ENCODE results near the gene NFATC2IP. TPM values are rescaled to one million over a fixed set of nuclear protein-coding genes. Genes with fewer than 3 reads are reported as not detected.

The NFATC2IP gene
- total RNA-seq, 1 donor from 2014 or later, result 32.6 TPM

DNA sequence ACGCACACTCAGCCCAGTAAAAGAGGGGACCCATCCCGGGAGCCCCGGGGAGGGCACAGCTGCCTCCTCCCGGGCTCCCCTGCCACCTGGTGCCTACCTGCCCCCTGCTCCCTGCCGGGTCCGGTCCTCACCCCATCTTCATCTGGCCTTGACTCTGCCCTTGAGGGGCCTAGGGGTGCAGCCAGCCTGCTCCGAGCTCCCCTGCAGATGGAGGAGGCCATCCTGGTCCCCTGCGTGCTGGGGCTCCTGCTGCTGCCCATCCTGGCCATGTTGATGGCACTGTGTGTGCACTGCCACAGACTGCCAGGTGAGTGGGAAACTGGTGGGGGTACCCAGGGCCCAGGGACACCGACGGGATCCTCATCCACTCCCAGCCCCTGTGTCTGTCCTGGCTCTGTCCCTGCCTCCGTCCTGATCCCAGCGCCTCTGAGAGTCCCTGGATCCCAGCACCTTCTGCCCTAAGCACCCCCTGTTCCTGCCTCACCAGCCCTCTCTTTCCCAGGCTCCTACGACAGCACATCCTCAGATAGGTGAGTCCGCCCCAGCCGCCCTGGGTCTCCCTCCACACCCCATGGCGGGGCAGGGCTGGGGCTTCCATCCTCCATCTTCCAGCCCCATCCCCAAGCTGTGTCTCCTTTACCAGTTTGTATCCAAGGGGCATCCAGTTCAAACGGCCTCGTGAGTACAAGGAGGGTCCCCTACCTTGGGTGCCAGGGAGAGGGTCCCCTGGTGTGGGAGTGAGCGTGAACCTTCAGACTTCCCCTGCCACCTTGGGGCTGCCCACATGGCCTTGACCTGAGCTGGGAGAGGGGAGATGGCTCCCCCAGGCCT lies 34.7 kb downstream of the NFATC2IP start:
- no peaks in the 10 kb centered on the region for H3K27me3 ChIP-seq (ENCODE audit: insufficient read depth, low read length)
- H3K27ac ChIP-seq (ENCODE audit: low read depth, low read length), result no peak overlapping the region
- Mint-ChIP-seq H3K27ac (ENCODE audit: unreplicated experiment) (no peak overlapping the region), H3K36me3 (ENCODE audit: low read depth, unreplicated experiment) (peaks cover 31% of the 10 kb centered on the region), H3K4me1 (ENCODE audit: low read depth, unreplicated experiment) (peaks cover 4% of the 10 kb centered on the region), H3K27me3 (ENCODE audit: low read depth, unreplicated experiment) (no peaks in the 10 kb centered on the region), H3K9me3 (ENCODE audit: unreplicated experiment) (peaks cover 2% of the 10 kb centered on the region), H3K4me3 (ENCODE audit: unreplicated experiment) (no peak overlapping the region)
- DNase-seq (ENCODE audit: low read depth), result no peak
- H4K20me1 ChIP-seq (ENCODE audit: insufficient read depth, low read length), result peaks cover 4% of the 10 kb centered on the region
- FAIRE-seq, result no peak
- no peak overlapping the region for H3K4me3 ChIP-seq (ENCODE audit: insufficient read depth, low read depth, low read length)
- no peak overlapping the region for H3K4me2 ChIP-seq (ENCODE audit: low read length)
- no peaks in the 10 kb centered on the region for H3K79me2 ChIP-seq (ENCODE audit: insufficient read depth, low read length)
- no peak overlapping the region for H2AFZ ChIP-seq (ENCODE audit: low read depth, low read length)
- TF ChIP-seq EZH2 (IDR thresholded peaks at IDR 0.05; ENCODE audit: insufficient read depth, low read length), result no peak
- TF ChIP-seq, protein P1, sequence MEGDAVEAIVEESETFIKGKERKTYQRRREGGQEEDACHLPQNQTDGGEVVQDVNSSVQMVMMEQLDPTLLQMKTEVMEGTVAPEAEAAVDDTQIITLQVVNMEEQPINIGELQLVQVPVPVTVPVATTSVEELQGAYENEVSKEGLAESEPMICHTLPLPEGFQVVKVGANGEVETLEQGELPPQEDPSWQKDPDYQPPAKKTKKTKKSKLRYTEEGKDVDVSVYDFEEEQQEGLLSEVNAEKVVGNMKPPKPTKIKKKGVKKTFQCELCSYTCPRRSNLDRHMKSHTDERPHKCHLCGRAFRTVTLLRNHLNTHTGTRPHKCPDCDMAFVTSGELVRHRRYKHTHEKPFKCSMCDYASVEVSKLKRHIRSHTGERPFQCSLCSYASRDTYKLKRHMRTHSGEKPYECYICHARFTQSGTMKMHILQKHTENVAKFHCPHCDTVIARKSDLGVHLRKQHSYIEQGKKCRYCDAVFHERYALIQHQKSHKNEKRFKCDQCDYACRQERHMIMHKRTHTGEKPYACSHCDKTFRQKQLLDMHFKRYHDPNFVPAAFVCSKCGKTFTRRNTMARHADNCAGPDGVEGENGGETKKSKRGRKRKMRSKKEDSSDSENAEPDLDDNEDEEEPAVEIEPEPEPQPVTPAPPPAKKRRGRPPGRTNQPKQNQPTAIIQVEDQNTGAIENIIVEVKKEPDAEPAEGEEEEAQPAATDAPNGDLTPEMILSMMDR (IDR thresholded peaks at IDR 0.05; ENCODE audit: insufficient read depth, low read depth, low read length), result no peak
- peaks cover 3% of the 10 kb centered on the region for H3K9me3 ChIP-seq (ENCODE audit: insufficient read depth, low read depth, low read length)
- H3K9ac ChIP-seq (ENCODE audit: low read length), result no peak overlapping the region
- no peaks in the 10 kb centered on the region for H3K4me1 ChIP-seq (ENCODE audit: insufficient read depth, low read length)
- no peaks in the 10 kb centered on the region for H3K36me3 ChIP-seq (ENCODE audit: insufficient read depth, low read length)

DNA sequence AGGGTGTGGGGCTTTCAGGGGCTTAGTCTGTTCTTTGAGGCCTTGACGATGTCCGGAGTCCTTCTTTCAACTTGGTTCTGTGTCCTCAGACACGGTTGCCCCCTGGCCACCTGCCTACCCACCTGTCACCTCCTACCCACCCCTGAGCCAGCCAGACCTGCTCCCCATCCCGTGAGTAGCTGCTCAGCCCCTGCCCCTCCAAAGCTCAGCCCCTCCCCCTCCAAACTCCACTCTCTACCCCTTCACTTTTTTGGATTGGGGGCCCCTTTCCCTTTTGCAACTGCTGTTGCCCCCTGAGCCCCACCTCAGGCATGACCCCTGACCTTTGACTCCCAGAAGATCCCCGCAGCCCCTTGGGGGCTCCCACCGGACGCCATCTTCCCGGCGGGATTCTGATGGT lies 35.3 kb downstream of the NFATC2IP start:
- no peak overlapping the region for H3K4me3 Mint-ChIP-seq (ENCODE audit: unreplicated experiment)
- Histone ChIP-seq H3K36me3 (ENCODE audit: insufficient read depth, low read length) (no peaks in the 10 kb centered on the region), H3K79me2 (ENCODE audit: insufficient read depth, low read length) (no peaks in the 10 kb centered on the region), H4K20me1 (ENCODE audit: insufficient read depth, low read length) (peaks cover 4% of the 10 kb centered on the region), H3K9ac (ENCODE audit: low read length) (no peak overlapping the region), H3K9me3 (ENCODE audit: insufficient read depth, low read depth, low read length) (peaks cover 3% of the 10 kb centered on the region), H3K27me3 (ENCODE audit: insufficient read depth, low read length) (no peaks in the 10 kb centered on the region), H3K4me2 (ENCODE audit: low read length) (no peak overlapping the region), H2AFZ (ENCODE audit: low read depth, low read length) (no peak overlapping the region), H3K27ac (ENCODE audit: low read depth, low read length) (no peak overlapping the region), H3K4me1 (ENCODE audit: insufficient read depth, low read length) (no peaks in the 10 kb centered on the region), H3K4me3 (ENCODE audit: insufficient read depth, low read depth, low read length) (no peak overlapping the region)
- peaks cover 2% of the 10 kb centered on the region for H3K9me3 Mint-ChIP-seq (ENCODE audit: unreplicated experiment)
- no peak for FAIRE-seq
- H3K36me3 Mint-ChIP-seq (ENCODE audit: low read depth, unreplicated experiment), result peaks cover 31% of the 10 kb centered on the region
- no peak overlapping the region for H3K27ac Mint-ChIP-seq (ENCODE audit: unreplicated experiment)
- peaks cover 7% of the 10 kb centered on the region for H3K4me1 Mint-ChIP-seq (ENCODE audit: low read depth, unreplicated experiment)
- no peaks in the 10 kb centered on the region for H3K27me3 Mint-ChIP-seq (ENCODE audit: low read depth, unreplicated experiment)
- TF ChIP-seq EZH2 (IDR thresholded peaks at IDR 0.05; ENCODE audit: insufficient read depth, low read length), result no peak
- TF ChIP-seq, protein P1 (IDR thresholded peaks at IDR 0.05; ENCODE audit: insufficient read depth, low read depth, low read length), result no peak
- DNase-seq (ENCODE audit: low read depth), result no peak

DNA sequence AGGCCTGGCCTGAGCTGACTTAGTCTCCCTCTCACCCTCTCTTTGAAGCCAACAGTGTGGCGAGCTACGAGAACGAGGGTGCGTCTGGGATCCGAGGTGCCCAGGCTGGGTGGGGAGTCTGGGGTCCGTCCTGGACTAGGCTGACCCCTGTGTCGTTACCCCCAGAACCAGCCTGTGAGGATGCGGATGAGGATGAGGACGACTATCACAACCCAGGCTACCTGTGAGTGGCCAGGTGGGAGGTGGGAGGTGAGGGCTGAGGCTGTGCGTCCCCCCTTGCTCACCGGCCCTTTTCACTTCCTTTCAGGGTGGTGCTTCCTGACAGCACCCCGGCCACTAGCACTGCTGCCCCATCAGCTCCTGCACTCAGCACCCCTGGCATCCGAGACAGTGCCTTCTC lies 35.8 kb downstream of the NFATC2IP start:
- H2AFZ ChIP-seq (ENCODE audit: low read depth, low read length), result no peak overlapping the region
- Mint-ChIP-seq H3K9me3 (ENCODE audit: unreplicated experiment) (peaks cover 2% of the 10 kb centered on the region), H3K4me3 (ENCODE audit: unreplicated experiment) (no peak overlapping the region), H3K4me1 (ENCODE audit: low read depth, unreplicated experiment) (peaks cover 7% of the 10 kb centered on the region), H3K27me3 (ENCODE audit: low read depth, unreplicated experiment) (no peaks in the 10 kb centered on the region), H3K36me3 (ENCODE audit: low read depth, unreplicated experiment) (peaks cover 31% of the 10 kb centered on the region), H3K27ac (ENCODE audit: unreplicated experiment) (no peak overlapping the region)
- FAIRE-seq (no peak), DNase-seq (ENCODE audit: low read depth) (no peak)
- no peaks in the 10 kb centered on the region for H3K4me1 ChIP-seq (ENCODE audit: insufficient read depth, low read length)
- no peak overlapping the region for H3K4me2 ChIP-seq (ENCODE audit: low read length)
- H3K4me3 ChIP-seq (ENCODE audit: insufficient read depth, low read depth, low read length), result no peak overlapping the region
- no peaks in the 10 kb centered on the region for H3K27me3 ChIP-seq (ENCODE audit: insufficient read depth, low read length)
- no peak overlapping the region for H3K27ac ChIP-seq (ENCODE audit: low read depth, low read length)
- H3K79me2 ChIP-seq (ENCODE audit: insufficient read depth, low read length), result no peaks in the 10 kb centered on the region
- peaks cover 3% of the 10 kb centered on the region for H3K9me3 ChIP-seq (ENCODE audit: insufficient read depth, low read depth, low read length)
- no peak for TF ChIP-seq EZH2 (IDR thresholded peaks at IDR 0.05; ENCODE audit: insufficient read depth, low read length)
- TF ChIP-seq, protein P1 (IDR thresholded peaks at IDR 0.05; ENCODE audit: insufficient read depth, low read depth, low read length), result no peak
- H4K20me1 ChIP-seq (ENCODE audit: insufficient read depth, low read length), result peaks cover 4% of the 10 kb centered on the region
- H3K36me3 ChIP-seq (ENCODE audit: insufficient read depth, low read length), result no peaks in the 10 kb centered on the region
- H3K9ac ChIP-seq (ENCODE audit: low read length), result no peak overlapping the region

Measured in astrocyte (in vitro differentiated cells and primary cell).